ENCODE results near the gene KCND3.

- TF ChIP-seq CTCF (IDR thresholded peaks at IDR 0.05) (no peak), POLR2A (IDR thresholded peaks at IDR 0.05) (no peak)
Observed at GRCh38 chr1:111953797-111954196, 35.7 kb downstream of the KCND3 start.
